GM21381 (cell line): ENCODE data around the gene SH3BP4.

Experiments
- ATAC-seq: cut with Tn5 transposase; IDR thresholded peaks from one replicate; pipeline ENCODE4 v1.9.1; 2021; ENCODE audit warnings: mild to moderate bottlenecking, moderate library complexity; ENCODE audit not compliant: unreplicated experiment

Gene SH3BP4

GRCh38 chr2:234982096-234982834, 30.4 kb downstream of the SH3BP4 start:
- no peak for ATAC-seq

DNA sequence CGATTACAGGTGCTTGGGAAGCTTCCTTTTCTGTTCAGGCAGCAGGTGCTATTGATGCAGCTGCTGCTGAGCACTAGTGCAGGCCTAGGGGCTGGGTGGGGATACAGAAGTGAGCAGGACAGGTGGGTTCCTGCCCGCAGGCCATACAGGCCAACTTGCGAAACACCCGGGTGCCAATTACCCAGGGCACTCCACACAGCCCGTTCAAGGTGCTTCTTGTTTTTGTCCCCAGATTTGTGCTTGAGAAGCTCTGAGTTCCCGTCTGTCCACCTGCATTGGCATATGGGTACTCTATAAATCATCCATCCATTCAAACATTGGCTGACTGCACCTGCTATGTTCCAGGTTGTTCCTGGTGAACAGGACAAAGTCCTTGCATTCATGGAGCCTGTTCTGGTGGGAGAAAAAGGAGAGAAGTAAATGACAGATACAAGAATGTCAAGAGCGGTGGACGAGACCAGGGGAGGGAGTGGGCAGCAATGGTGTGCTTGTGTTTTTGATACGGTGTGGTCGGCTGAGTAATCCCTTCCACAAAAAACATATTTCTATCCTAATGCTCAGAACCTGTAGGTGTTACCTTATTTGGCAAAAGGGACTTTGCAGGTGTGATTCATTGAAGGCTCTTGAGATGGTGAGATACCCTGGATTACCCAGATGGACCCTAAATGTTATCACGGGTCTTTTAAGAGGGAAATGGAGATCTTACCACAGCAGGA, 31.4 kb downstream of the SH3BP4 start:
- ATAC-seq: no peak

DNA sequence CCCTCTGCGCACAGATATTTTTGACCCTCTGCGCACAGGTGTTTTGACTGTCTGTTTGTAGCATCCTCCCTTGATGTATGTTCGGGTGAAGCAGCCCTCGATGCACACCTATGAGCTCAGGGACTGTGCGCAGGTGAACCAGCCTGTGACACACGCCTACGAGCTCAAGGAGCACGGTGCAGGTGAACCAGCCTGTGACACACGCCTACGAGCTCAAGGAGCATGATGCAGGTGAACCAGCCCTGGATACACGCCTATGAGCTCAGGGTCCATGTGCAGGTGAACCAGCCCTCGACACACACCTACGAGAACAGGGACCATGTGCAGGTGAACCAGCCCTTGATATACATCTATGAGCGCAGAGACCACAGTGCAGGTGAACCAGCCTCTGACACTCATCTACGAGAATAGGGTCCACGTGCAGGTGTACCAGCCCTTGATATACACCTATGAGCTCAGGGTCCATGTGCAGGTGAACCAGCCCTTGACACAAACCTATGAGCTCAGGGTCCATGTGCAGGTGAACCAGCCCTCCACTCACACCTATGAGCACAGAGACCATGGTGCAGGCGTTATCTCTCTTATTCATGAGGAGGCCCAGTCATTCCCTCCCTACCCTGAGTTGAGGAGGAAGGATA, 33.9 kb downstream of the SH3BP4 start:
- no peak for ATAC-seq

- ATAC-seq: no peak
Measured at GRCh38 chr2:234986390-234986789, 34.6 kb downstream of the SH3BP4 start.

- ATAC-seq: no peak
Measured at GRCh38 chr2:234986876-234987720, 35.3 kb downstream of the SH3BP4 start.

GRCh38 chr2:234987754-234988153, 35.9 kb downstream of the SH3BP4 start:
- no peak for ATAC-seq

DNA sequence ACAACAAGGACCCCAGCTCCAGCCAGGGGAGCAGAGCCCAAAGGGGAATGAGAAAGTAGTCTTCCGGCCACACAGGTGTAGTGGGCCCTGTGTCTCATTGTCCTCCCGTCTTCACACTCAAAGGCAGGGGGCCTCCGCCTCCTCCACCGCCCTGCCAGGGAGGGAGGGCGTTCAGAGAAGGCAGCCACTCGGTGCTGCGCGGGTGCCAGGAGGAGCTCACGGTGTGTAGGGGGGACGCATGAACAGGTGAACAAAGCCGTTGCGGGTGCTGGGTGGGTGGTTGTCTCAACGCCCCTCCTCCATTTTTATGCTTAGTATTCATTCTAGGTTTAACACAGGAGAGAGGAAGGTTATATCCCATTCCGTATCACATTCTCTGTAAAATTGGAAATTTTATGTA, 36.7 kb downstream of the SH3BP4 start:
- ATAC-seq: no peak

GRCh38 chr2:234989183-234989701, 37.4 kb downstream of the SH3BP4 start:
- no peak for ATAC-seq

DNA sequence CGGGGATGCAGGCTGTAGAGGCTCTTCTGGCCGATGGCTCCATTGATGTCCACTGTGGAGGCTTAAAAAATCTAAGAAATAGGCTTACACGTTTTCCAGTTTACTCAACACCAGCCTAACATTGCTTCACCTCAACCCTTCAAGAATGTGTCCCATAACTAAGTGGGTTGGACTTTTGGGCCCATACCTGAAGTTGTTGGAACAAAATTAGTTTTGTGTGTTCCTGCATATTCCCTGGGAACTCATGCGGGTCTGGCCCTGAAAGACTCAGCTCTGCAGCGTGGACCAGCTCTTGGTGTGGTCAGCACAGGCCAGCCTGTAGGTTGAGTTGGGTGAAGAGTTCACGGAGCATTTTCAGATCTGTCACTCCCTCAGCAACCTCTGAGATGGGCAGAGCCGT, 38.5 kb downstream of the SH3BP4 start:
- ATAC-seq: no peak

DNA sequence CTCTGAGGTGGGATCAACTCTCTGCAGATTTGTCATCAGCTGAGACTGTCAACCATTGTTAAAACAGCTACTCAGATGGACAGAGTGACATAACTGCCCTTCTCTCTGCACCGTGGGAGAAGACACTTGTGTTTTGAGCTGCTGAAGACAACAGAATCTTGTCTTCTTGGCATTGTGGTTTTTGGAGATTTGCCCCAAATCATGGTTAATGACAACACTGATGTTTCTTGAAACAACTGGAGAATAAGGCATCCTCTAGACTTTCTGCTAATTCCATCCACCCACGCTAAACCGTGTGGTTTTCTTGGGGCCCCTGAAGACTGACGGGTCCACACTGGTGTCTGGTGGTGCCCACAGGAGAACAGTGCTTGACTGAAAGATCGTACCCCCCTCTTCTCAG, 39.5 kb downstream of the SH3BP4 start:
- ATAC-seq: no peak

DNA sequence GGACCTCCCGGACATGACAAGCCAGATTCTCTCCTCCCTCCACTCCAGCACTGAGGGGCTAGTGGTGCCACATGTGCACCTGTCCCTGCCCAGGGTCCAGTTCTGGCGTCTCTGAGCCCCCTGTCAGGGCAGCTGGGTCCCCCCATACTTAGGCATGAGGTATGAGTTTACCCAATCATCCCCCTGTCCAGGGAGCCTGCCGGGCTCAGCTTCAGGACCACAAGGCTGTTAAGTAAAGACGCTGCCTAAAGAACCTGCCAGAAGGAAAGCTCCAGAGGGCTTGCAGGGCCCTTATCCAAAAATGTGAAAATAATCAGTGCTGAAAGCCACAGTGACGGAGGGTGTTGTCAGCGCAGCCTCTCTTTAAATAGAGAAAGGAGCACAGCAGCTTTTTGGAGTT, 40.0 kb downstream of the SH3BP4 start:
- no peak for ATAC-seq

DNA sequence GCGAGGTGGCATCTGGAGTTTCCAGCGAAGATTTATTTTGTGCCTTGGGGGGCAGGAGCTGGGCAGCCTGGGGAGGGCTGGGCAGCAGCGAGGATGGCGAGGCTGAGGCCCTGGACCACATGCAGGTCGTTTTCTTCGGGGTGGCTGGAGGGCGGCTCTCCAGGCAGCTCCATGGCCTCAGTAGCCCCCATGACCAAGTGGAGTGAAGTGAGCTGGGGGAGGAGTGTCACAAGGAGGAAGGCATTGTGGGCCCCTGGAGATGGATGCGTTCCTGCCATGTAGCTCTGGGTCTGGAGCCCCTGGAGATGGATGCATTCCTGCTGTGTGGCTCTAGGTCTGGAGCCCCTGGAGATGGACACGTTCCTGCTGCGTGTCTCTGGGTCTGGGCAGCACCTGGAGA, 40.4 kb downstream of the SH3BP4 start:
- no peak for ATAC-seq

DNA sequence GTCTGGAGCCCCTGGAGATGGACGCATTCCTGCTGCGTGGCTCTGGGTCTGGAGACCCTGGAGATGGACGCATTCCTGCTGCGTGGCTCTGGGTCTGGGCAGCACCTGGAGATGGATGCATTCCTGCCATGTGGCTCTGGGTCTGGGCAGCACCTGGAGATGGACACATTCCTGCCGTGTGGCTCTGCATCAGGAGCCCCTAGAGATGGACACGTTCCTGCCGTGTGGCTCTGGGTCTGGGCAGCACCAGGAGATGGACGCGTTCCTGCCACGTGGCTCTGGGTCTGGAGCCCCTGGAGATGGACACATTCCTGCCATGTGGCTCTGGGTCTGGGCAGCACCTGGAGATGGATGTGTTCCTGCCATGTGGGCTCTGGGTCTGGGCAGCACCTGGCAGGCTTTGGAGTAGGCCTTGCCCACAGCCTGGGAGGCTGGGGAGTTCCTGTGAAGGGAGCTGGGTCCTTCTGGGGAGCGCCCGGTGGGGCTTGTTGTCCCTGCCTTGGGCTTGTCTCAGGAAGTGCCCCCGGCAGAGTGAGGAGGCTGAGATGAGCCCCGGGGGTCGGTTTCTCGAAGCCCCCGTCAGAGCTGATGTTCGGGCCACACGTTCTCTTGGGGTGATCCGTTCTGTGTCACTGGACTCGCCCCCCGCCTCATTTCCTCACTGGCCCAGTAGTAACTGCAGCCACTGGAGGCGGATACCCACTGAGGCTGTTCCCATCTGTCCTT, 41.0 kb downstream of the SH3BP4 start:
- ATAC-seq: no peak

DNA sequence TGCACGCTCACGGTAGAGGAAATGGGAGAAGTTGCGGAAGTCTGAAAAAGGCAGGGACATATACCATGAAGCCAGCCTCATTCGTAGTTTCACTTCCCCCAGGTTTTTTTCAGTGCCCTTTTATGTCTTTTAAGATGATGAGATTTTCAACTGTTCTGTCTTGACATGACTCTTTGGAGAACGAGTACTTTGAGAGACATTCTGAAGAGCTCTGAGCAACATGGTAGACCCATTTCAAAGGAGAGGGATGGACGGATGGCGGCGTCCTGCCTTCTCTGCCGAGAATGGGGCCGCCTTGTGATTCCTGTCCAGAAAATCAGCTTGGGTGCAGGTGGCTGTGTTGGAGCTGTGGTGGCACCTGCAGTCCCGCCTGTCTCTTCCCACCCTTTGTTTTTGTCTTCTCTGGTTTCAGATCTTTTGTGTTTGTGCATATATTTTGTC, 41.7 kb downstream of the SH3BP4 start:
- no peak for ATAC-seq

DNA sequence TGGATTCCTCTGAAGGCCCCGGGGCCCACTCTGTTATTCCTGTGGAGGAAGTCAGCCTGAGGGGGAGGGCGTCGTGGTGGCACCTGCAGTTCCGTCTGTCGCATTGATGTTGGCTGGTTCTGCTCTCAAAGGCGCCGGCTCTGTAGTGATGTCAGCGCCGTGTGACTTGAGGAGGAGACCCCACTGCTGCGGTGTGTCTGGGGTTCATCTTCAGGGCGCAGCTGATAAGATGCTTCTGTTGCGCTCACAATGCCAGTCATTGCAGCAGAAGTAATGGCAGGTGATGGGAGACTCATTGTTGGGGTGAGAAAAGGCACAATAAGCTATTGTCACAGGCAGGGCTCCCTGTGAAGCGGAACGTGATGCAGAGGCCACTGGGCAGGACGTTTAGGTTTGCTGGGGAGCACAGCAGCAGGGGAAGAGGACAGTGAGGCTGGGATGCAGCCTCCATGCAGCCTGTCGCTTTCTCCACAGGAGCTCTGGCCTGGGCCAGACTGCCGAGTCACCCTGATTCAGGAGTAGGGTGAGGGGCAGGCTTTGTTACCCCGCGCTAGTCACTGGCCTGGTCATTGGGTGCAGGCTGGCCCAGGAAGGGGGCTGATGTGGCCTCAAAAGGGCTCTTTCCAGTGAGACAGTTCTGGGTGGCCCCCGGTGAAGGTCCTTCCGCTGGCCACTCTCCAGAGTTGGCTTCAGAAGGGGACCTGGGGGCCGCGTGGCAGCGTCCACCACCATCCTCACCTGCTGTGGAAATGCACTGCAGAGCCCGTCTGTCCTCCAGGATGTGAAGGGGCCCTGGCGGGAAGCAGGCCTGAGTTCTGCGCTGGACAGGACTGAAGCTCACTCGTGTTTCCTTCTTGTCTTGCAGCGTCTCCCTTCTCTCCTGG, 42.9 kb downstream of the SH3BP4 start:
- ATAC-seq: no peak

GRCh38 chr2:234995332-234996068, 43.7 kb downstream of the SH3BP4 start:
- ATAC-seq: no peak

- ATAC-seq: no peak
Measured at GRCh38 chr2:234996069-234996940, 44.5 kb downstream of the SH3BP4 start.

- ATAC-seq: no peak
Measured at GRCh38 chr2:234996941-234997270, 45.1 kb downstream of the SH3BP4 start.
